ENCODE measurements around the gene ARHGAP27. TPM values are rescaled to one million over a fixed set of nuclear protein-coding genes. Genes with fewer than 3 reads are reported as not detected.
A peak's percentile ranks its signal among the peaks of the same experiment; 100 is the strongest.

Gene ARHGAP27
- total RNA-seq, 1 donor from 2014 or later, result 4.7 TPM

DNA sequence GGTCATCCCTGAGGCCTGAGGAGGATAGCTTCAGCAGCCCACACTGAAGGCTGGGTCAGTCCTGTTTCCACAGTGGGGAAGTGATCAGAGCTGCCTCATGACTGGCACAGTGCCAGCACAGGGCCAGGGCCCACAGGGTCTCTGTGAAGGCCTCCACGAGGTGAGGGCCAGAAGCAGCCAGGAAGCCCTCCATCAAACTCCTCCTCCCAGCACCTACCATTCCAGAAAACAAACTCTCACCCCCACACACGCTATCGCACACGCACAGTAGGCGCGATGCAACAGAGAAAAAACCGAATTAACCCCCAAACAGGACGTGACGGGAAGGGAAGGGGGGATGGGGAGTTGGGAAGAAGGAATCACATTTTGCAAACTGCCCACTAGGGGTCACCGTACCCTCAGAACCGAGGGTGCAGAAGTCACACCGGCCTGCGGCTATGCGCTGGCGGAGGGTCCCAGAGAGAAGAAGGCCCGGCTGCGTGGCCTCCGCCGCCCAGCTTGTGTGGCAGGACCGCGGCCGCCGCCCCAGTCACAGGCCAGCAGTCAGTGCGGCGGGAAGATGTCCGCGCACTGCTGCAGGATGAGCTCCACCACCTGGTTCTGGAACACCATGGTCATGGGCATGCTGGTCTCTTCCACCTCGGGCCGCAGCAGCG is 37.6 kb downstream of the ARHGAP27 start:
- Histone ChIP-seq H3K27me3 (ENCODE audit: control insufficient read depth in 3 of 3, insufficient read depth in 3 of 3, low read length in 3 of 3) (no peaks in the 10 kb centered on the region), H3K4me1 (ENCODE audit: control insufficient read depth in 3 of 3, insufficient read depth in 3 of 3, low read length in 3 of 3) (peaks cover 7 to 11% (median 8%) of the 10 kb centered on the region in 3 donors), H3K9ac (ENCODE audit: low read depth in 1 of 3, low read length in 3 of 3) (peak overlapping the region in 1 of 3 donors; percentile 68), H3K27ac (ENCODE audit: low read depth, low read length) (no peak overlapping the region), H3K36me3 (ENCODE audit: control insufficient read depth in 3 of 3, insufficient read depth in 3 of 3, low read length in 3 of 3) (peaks cover 0 to 2% (median 2%) of the 10 kb centered on the region in 3 donors), H3K4me3 (ENCODE audit: low read length in 3 of 3) (peak overlapping the region; percentile 22 to 57 (median 48)), H3K9me3 (ENCODE audit: control insufficient read depth in 3 of 3, low read length in 3 of 3) (no peaks in the 10 kb centered on the region)

DNA sequence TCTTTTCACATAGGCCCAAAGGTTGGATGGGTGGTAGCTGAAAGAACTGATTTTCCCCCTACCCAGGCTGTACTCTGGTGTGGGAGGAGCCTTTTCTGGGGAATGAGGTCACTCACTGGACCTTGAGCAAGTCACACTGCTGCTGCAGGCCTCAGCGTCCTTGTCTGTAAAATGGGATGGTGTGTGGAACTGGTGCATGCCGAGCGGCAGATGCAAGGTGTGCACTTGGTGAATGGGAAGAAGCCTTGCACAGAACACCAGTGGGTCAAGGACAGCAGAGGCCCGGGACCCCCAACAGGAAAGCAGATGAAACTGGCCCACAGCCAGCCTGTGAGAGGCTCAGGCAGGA is 38.1 kb downstream of the ARHGAP27 start:
- Histone ChIP-seq H3K27me3 (ENCODE audit: control insufficient read depth in 3 of 3, insufficient read depth in 3 of 3, low read length in 3 of 3) (no peaks in the 10 kb centered on the region), H3K4me1 (ENCODE audit: control insufficient read depth in 3 of 3, insufficient read depth in 3 of 3, low read length in 3 of 3) (peaks cover 7 to 11% (median 8%) of the 10 kb centered on the region in 3 donors), H3K36me3 (ENCODE audit: control insufficient read depth in 3 of 3, insufficient read depth in 3 of 3, low read length in 3 of 3) (peaks cover 0 to 2% (median 2%) of the 10 kb centered on the region in 3 donors), H3K9me3 (ENCODE audit: control insufficient read depth in 3 of 3, low read length in 3 of 3) (no peaks in the 10 kb centered on the region), H3K9ac (ENCODE audit: low read depth in 1 of 3, low read length in 3 of 3) (no peak overlapping the region), H3K4me3 (ENCODE audit: low read length in 3 of 3) (no peak overlapping the region), H3K27ac (ENCODE audit: low read depth, low read length) (no peak overlapping the region)

DNA sequence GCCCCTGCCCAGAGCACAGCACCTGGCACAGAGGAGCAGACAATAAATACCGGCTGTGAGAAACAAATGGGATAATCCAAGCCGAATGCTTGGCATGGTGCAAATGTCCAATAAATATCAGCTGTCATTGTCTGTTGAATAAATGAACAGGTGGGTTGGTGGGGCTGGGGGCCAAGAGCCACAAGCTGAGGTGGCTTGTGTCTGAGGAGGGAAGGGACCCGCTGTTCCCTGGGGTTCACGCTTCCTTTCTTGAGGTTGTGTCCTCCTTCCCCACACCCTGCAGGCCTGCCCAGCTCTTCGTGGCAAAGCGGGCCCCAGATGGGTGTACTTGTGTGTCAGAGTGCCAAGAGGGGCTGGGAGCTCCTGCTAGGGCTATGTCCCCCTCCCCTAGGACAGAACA is 38.6 kb downstream of the ARHGAP27 start:
- Histone ChIP-seq H3K27me3 (ENCODE audit: control insufficient read depth in 3 of 3, insufficient read depth in 3 of 3, low read length in 3 of 3) (peaks cover 0 to 3% (median under 1%) of the 10 kb centered on the region in 3 donors), H3K36me3 (ENCODE audit: control insufficient read depth in 3 of 3, insufficient read depth in 3 of 3, low read length in 3 of 3) (peaks cover 0 to 2% (median 2%) of the 10 kb centered on the region in 3 donors), H3K9ac (ENCODE audit: low read depth in 1 of 3, low read length in 3 of 3) (no peak overlapping the region), H3K4me1 (ENCODE audit: control insufficient read depth in 3 of 3, insufficient read depth in 3 of 3, low read length in 3 of 3) (peaks cover 7 to 11% (median 8%) of the 10 kb centered on the region in 3 donors), H3K27ac (ENCODE audit: low read depth, low read length) (no peak overlapping the region), H3K4me3 (ENCODE audit: low read length in 3 of 3) (no peak overlapping the region), H3K9me3 (ENCODE audit: control insufficient read depth in 3 of 3, low read length in 3 of 3) (no peaks in the 10 kb centered on the region)

DNA sequence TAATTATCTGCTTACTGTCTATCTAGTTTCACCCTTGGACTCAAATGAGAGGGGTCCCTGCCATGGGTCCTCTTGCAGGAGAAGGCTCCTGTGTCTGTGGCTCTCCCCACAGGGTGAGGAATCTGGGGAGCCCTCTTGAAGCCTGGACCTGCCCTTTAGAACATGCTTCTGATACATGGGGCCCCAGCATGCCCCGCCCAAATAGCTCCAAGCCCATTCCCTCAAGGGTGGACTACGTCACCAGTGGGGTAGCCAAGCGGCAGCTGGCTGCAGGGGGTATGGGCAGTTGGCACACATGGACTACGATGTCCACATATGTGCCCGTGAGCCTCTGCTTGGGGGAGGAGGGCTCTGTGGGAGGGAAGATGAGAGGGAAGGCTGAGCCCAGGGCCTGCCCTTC is 39.3 kb downstream of the ARHGAP27 start:
- H3K9ac ChIP-seq (ENCODE audit: low read depth in 1 of 3, low read length in 3 of 3), result no peak overlapping the region

DNA sequence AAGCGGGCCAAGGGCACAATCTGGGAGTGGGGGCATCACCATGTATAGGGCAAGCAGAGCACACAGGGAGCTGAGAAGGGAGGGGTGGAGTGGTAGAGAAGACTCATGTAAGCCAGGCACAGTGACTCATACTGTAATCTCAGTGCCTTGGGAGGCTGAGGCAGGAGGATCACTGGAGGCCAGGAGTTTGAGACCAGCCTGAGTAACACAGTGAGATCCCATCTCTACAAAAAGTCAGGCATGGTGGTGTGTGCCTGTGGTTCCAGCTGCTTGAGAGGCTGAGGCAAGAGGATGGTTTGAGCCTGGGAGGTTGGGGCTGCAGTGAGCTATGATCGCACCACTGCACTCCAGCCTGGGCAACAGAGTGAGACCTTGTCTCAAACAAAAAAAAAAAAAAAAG is 40.8 kb downstream of the ARHGAP27 start:
- H3K4me1 ChIP-seq (ENCODE audit: control insufficient read depth in 3 of 3, insufficient read depth in 3 of 3, low read length in 3 of 3), result peaks cover 7 to 11% (median 8%) of the 10 kb centered on the region in 3 donors
- H3K9ac ChIP-seq (ENCODE audit: low read depth in 1 of 3, low read length in 3 of 3), result no peak overlapping the region
- no peaks in the 10 kb centered on the region for H3K36me3 ChIP-seq (ENCODE audit: control insufficient read depth in 3 of 3, insufficient read depth in 3 of 3, low read length in 3 of 3)
- no peak overlapping the region for H3K27ac ChIP-seq (ENCODE audit: low read depth, low read length)
- no peaks in the 10 kb centered on the region for H3K9me3 ChIP-seq (ENCODE audit: control insufficient read depth in 3 of 3, low read length in 3 of 3)
- H3K4me3 ChIP-seq (ENCODE audit: low read length in 3 of 3), result no peak overlapping the region
- H3K27me3 ChIP-seq (ENCODE audit: control insufficient read depth in 3 of 3, insufficient read depth in 3 of 3, low read length in 3 of 3), result peaks cover 0 to 15% (median 4%) of the 10 kb centered on the region in 3 donors

More for the DNA sequence above, 39.3 kb downstream of the ARHGAP27 start:
- peaks cover 0 to 6% (median 4%) of the 10 kb centered on the region in 3 donors for H3K27me3 ChIP-seq (ENCODE audit: control insufficient read depth in 3 of 3, insufficient read depth in 3 of 3, low read length in 3 of 3)
- H3K36me3 ChIP-seq (ENCODE audit: control insufficient read depth in 3 of 3, insufficient read depth in 3 of 3, low read length in 3 of 3), result peaks cover 0 to 2% (median 0%) of the 10 kb centered on the region in 3 donors
- H3K9me3 ChIP-seq (ENCODE audit: control insufficient read depth in 3 of 3, low read length in 3 of 3), result no peaks in the 10 kb centered on the region
- no peak overlapping the region for H3K27ac ChIP-seq (ENCODE audit: low read depth, low read length)
- H3K4me3 ChIP-seq (ENCODE audit: low read length in 3 of 3), result no peak overlapping the region
- H3K4me1 ChIP-seq (ENCODE audit: control insufficient read depth in 3 of 3, insufficient read depth in 3 of 3, low read length in 3 of 3), result peaks cover 7 to 11% (median 8%) of the 10 kb centered on the region in 3 donors

DNA sequence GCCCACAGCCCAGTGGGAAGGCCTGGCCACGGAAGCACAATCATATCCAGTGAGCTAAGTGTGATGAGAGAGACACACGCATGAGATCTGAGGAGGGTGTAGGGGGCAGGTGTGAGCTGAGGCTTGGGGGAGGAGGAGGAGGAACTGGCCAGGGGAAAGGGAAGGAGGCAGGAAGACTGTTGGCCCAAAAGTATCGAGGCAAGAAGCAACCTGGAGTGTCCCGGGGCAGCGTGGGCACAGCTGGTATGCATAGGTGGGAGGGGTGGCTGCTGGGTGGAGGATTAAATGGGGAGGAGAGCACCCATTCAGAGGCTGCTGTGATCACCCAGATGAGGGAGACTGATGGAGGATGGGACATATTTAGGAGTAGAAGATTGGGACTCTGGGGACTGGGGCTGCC is 41.4 kb downstream of the ARHGAP27 start:
- H3K36me3 ChIP-seq (ENCODE audit: control insufficient read depth in 3 of 3, insufficient read depth in 3 of 3, low read length in 3 of 3), result no peaks in the 10 kb centered on the region
- H3K4me1 ChIP-seq (ENCODE audit: control insufficient read depth in 3 of 3, insufficient read depth in 3 of 3, low read length in 3 of 3), result peaks cover 7 to 11% (median 8%) of the 10 kb centered on the region in 3 donors
- no peak overlapping the region for H3K4me3 ChIP-seq (ENCODE audit: low read length in 3 of 3)
- H3K27me3 ChIP-seq (ENCODE audit: control insufficient read depth in 3 of 3, insufficient read depth in 3 of 3, low read length in 3 of 3), result peaks cover 0 to 15% (median 4%) of the 10 kb centered on the region in 3 donors
- H3K27ac ChIP-seq (ENCODE audit: low read depth, low read length), result no peak overlapping the region
- H3K9me3 ChIP-seq (ENCODE audit: control insufficient read depth in 3 of 3, low read length in 3 of 3), result no peaks in the 10 kb centered on the region
- no peak overlapping the region for H3K9ac ChIP-seq (ENCODE audit: low read depth in 1 of 3, low read length in 3 of 3)

DNA sequence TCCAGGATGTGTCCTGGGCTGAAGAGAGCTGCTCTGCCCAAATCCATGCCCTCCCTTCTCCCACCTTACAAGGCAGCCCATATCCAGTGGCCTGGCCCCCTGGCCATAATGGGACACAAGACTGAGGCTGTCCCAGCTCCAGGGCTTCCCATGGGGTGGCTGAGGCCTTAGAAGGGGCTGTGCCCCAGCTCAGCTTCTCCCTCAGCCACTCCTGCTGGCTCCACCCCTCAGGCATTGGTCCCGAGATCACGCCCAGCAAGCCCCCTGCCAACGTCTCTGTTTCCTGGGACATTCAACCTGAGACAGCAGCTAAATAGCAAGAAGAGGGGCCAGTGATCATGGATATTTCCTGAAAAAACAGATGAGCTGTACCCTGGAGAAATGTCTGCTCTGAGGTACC is 43.3 kb downstream of the ARHGAP27 start:
- no peak overlapping the region for H3K9ac ChIP-seq (ENCODE audit: low read depth in 1 of 3, low read length in 3 of 3)
- no peaks in the 10 kb centered on the region for H3K36me3 ChIP-seq (ENCODE audit: control insufficient read depth in 3 of 3, insufficient read depth in 3 of 3, low read length in 3 of 3)
- no peaks in the 10 kb centered on the region for H3K9me3 ChIP-seq (ENCODE audit: control insufficient read depth in 3 of 3, low read length in 3 of 3)
- no peak overlapping the region for H3K4me3 ChIP-seq (ENCODE audit: low read length in 3 of 3)
- H3K27ac ChIP-seq (ENCODE audit: low read depth, low read length), result no peak overlapping the region
- peaks cover 0 to 15% (median 4%) of the 10 kb centered on the region in 3 donors for H3K27me3 ChIP-seq (ENCODE audit: control insufficient read depth in 3 of 3, insufficient read depth in 3 of 3, low read length in 3 of 3)
- peaks cover 3 to 11% (median 11%) of the 10 kb centered on the region in 3 donors for H3K4me1 ChIP-seq (ENCODE audit: control insufficient read depth in 3 of 3, insufficient read depth in 3 of 3, low read length in 3 of 3)

DNA sequence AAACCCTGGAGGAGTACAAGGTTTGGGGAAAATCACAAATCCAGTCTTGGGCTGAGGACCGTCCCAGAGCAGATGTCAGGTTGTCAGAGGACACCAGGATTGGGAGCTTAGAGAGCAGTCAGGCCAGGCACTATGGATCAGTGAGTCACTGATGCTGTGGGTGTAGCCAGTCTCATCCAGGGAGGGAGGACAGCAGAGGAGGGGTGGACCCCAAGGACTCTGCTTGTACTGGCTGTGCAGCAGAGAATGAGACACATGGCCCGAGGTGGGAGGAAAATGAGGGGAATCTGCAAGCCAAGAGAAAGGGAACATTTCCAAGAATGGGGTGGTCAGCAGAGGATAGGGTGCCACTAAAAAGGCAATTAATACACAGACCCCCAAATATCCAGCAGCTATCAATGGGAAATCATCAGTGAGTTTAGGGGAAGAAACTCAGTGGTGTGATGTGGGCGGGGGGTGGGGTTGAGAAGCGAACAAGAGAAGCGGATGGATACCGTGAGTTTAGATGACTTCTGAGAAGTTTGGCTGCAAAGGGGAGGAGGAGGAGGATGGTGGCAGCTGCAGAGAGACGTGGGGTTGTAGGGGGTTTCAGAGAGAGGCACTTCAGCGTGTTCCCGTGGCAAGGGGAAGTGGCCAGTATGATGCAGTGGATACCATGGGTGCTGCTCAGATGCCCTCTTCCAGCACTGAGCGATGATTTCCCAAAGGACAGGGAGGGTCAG is 43.9 kb downstream of the ARHGAP27 start:
- peaks cover 0 to 15% (median 4%) of the 10 kb centered on the region in 3 donors for H3K27me3 ChIP-seq (ENCODE audit: control insufficient read depth in 3 of 3, insufficient read depth in 3 of 3, low read length in 3 of 3)
- H3K9me3 ChIP-seq (ENCODE audit: control insufficient read depth in 3 of 3, low read length in 3 of 3), result no peaks in the 10 kb centered on the region
- no peaks in the 10 kb centered on the region for H3K36me3 ChIP-seq (ENCODE audit: control insufficient read depth in 3 of 3, insufficient read depth in 3 of 3, low read length in 3 of 3)

DNA sequence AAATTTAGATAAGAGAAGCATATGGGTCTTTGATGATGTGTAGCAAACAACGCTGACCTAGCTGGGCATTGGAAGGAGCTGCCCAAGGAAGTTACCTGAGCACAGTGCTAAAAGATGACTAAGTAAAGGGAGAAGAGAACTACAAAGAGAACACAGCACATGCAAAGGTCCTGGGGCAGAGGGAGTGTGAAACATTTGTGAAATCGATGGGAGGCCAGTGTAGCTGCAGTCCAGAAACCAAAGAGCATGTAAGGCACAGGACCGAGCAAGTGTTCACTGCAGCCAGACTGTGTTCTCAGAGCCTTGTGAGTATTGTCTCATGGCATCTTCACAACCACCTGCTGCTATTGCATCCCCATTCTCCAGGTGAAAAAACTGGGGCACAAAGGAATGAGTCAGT is 44.9 kb downstream of the ARHGAP27 start:
- H3K36me3 ChIP-seq (ENCODE audit: control insufficient read depth in 3 of 3, insufficient read depth in 3 of 3, low read length in 3 of 3), result no peaks in the 10 kb centered on the region

More for the DNA sequence above, 43.9 kb downstream of the ARHGAP27 start:
- H3K4me3 ChIP-seq (ENCODE audit: low read length in 3 of 3), result no peak overlapping the region
- no peak overlapping the region for H3K27ac ChIP-seq (ENCODE audit: low read depth, low read length)
- peaks cover 3 to 15% (median 14%) of the 10 kb centered on the region in 3 donors for H3K4me1 ChIP-seq (ENCODE audit: control insufficient read depth in 3 of 3, insufficient read depth in 3 of 3, low read length in 3 of 3)
- H3K9ac ChIP-seq (ENCODE audit: low read depth in 1 of 3, low read length in 3 of 3), result no peak overlapping the region

DNA sequence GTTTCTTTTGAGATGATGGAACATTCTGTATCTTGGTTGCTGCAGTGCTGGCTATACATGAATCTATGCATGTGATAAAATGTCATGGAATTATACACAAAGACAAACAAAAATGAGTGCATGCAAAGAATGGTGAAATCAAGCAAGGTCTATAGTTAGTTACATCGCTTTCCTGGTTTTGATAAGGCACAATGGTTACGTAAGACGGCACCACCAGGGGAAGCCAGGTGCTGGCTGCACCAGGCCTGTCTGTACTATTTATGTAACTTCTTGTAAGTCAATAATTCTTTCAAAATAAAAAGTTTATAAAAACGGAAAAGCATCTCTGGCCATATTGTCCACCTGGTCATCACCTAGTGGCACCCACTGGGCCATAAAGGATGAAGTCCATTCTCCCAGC is 46.5 kb downstream of the ARHGAP27 start:
- H3K9ac ChIP-seq (ENCODE audit: low read depth in 1 of 3, low read length in 3 of 3), result no peak overlapping the region
- H3K9me3 ChIP-seq (ENCODE audit: control insufficient read depth in 3 of 3, low read length in 3 of 3), result no peaks in the 10 kb centered on the region
- H3K36me3 ChIP-seq (ENCODE audit: control insufficient read depth in 3 of 3, insufficient read depth in 3 of 3, low read length in 3 of 3), result no peaks in the 10 kb centered on the region
- H3K4me3 ChIP-seq (ENCODE audit: low read length in 3 of 3), result no peak overlapping the region
- H3K27me3 ChIP-seq (ENCODE audit: control insufficient read depth in 3 of 3, insufficient read depth in 3 of 3, low read length in 3 of 3), result peaks cover 0 to 15% (median 4%) of the 10 kb centered on the region in 3 donors
- H3K4me1 ChIP-seq (ENCODE audit: control insufficient read depth in 3 of 3, insufficient read depth in 3 of 3, low read length in 3 of 3), result peaks cover 3 to 15% (median 14%) of the 10 kb centered on the region in 3 donors
- H3K27ac ChIP-seq (ENCODE audit: low read depth, low read length), result no peak overlapping the region

More for the DNA sequence above, 44.9 kb downstream of the ARHGAP27 start:
- H3K9ac ChIP-seq (ENCODE audit: low read depth in 1 of 3, low read length in 3 of 3), result no peak overlapping the region
- no peaks in the 10 kb centered on the region for H3K9me3 ChIP-seq (ENCODE audit: control insufficient read depth in 3 of 3, low read length in 3 of 3)
- H3K4me1 ChIP-seq (ENCODE audit: control insufficient read depth in 3 of 3, insufficient read depth in 3 of 3, low read length in 3 of 3), result peaks cover 3 to 15% (median 14%) of the 10 kb centered on the region in 3 donors
- H3K4me3 ChIP-seq (ENCODE audit: low read length in 3 of 3), result no peak overlapping the region
- no peak overlapping the region for H3K27ac ChIP-seq (ENCODE audit: low read depth, low read length)
- peaks cover 0 to 15% (median 4%) of the 10 kb centered on the region in 3 donors for H3K27me3 ChIP-seq (ENCODE audit: control insufficient read depth in 3 of 3, insufficient read depth in 3 of 3, low read length in 3 of 3)

Measured in skeletal muscle tissue (tissue), 4 donors.